Keratinocyte (primary cell): ENCODE results near the gene FAM199X. TPM values are rescaled to one million over a fixed set of nuclear protein-coding genes. Genes with fewer than 3 reads are reported as not detected.
"Not testable (repeated sequence)": the region's sequence is repeated elsewhere in the genome, so short reads cannot be mapped to it uniquely, and the experiment has no call there.

Experiments
- DNase-seq: peaks from one replicate; pipeline ENCODE4 v3.0.0-alpha.2; 2011; ENCODE audit warnings: low read depth, missing footprints, low spot score
- FAIRE-seq: peaks from 2 replicates; lab custom pipeline; 2011; peaks lifted over from hg19 to GRCh38; lab: Jason Lieb, UNC
- H2AFZ ChIP-seq: 2 replicates; pipeline ENCODE4 v1.6.0; 2012; ENCODE audit warnings: low read length, control low read depth, inconsistent platforms; ENCODE audit not compliant: control insufficient read depth
- H3K27ac ChIP-seq: 2 replicates; pipeline ENCODE4 v1.5.1; 2011; ENCODE audit warnings: low read length; ENCODE audit not compliant: control insufficient read depth, insufficient read depth
- H3K27me3 ChIP-seq: 3 replicates; pipeline ENCODE4 v1.6.0; 2011; ENCODE audit warnings: low read length; ENCODE audit not compliant: control insufficient read depth, insufficient read depth; ENCODE audit errors: extremely low read depth
- H3K36me3 ChIP-seq, 2 experiments: 2 replicates in 1 of 2; 3 replicates in 1 of 2; pipeline ENCODE4 v1.5.1; 2011; ENCODE audit warnings: low read length in 2 of 2, mild to moderate bottlenecking in 1 of 2; ENCODE audit not compliant: control insufficient read depth in 2 of 2, insufficient read depth in 2 of 2; ENCODE audit errors: extremely low read depth in 1 of 2
- H3K4me1 ChIP-seq: 3 replicates; pipeline ENCODE4 v1.5.1; 2011; ENCODE audit warnings: low read length; ENCODE audit not compliant: control insufficient read depth, insufficient read depth; ENCODE audit errors: extremely low read depth
- H3K4me2 ChIP-seq: 3 replicates; pipeline ENCODE4 v1.6.0; 2011; ENCODE audit warnings: low read depth, low read length; ENCODE audit not compliant: control insufficient read depth, insufficient read depth; ENCODE audit errors: extremely low read depth
- H3K4me3 ChIP-seq, 3 experiments: fragments of 200-600 bp in 1 of 3; sonication (generic) in 1 of 3; 2 replicates in 2 of 3; 3 replicates in 1 of 3; pipeline ENCODE4 v1.5.1; 2011 to 2016; ENCODE audit warnings: low read length in 3 of 3, mild to moderate bottlenecking in 3 of 3, control low read depth in 2 of 3, inconsistent platforms in 1 of 3, low read depth in 1 of 3, mixed read lengths in 1 of 3, mixed run types in 1 of 3, moderate library complexity in 1 of 3; ENCODE audit not compliant: control insufficient read depth in 2 of 3, insufficient read depth in 2 of 3; ENCODE audit errors: extremely low read depth in 1 of 3
- H3K79me2 ChIP-seq: 2 replicates; pipeline ENCODE4 v1.6.0; 2012; ENCODE audit warnings: low read length; ENCODE audit not compliant: control insufficient read depth, insufficient read depth
- H3K9ac ChIP-seq: 3 replicates; pipeline ENCODE4 v1.6.0; 2011; ENCODE audit warnings: low read length; ENCODE audit not compliant: control insufficient read depth, insufficient read depth; ENCODE audit errors: extremely low read depth
- H3K9me1 ChIP-seq: 3 replicates; pipeline ENCODE4 v1.6.0; 2011; ENCODE audit warnings: low read length; ENCODE audit not compliant: control insufficient read depth, insufficient read depth; ENCODE audit errors: extremely low read depth
- H3K9me3 ChIP-seq: 2 replicates; pipeline ENCODE4 v1.5.1; 2012; ENCODE audit warnings: low read depth, low read length; ENCODE audit not compliant: control insufficient read depth
- H4K20me1 ChIP-seq: 3 replicates; pipeline ENCODE4 v1.6.0; 2011; ENCODE audit warnings: low read length; ENCODE audit not compliant: control insufficient read depth, insufficient read depth; ENCODE audit errors: extremely low read depth
- EZH2 ChIP-seq: IDR thresholded peaks from one replicate; pipeline ENCODE4 v1.6.1; 2012; ENCODE audit warnings: inconsistent platforms, mild to moderate bottlenecking, low read length, moderate library complexity
- dilution Hi-C: fragments of 300-500 bp; cut with MboI; formaldehyde crosslinking; loops from one replicate; pipeline ENCODE4 v1.7.0; 2020; ENCODE audit warnings: low sequenced_read_pairs; ENCODE audit not compliant: extremely low pct_ligation_motif_present
- polyA plus RNA-seq, 5 experiments: library from polyadenylated mRNA; depleted of rRNA in 3 of 5; stranded (reverse) in 3 of 5; stranded (forward) in 1 of 5; unstranded in 1 of 5; fragments of >200 nt; gene quantifications; 1 replicate in 1 of 5; 2 replicates in 3 of 5; 3 replicates in 1 of 5; pipeline versions ENCODE4 v1.2.1 to v1.2.3, GENCODE V29; 2011 to 2012; ENCODE audit warnings: missing spikeins in 2 of 5, low read depth in 1 of 5, low replicate concordance in 1 of 5
- TF ChIP-seq, protein P1 (sequence below), 3 experiments: IDR thresholded peaks in 1 of 3; conservative IDR thresholded peaks in 1 of 3; optimal IDR thresholded peaks in 1 of 3; 2 replicates in 2 of 3; 3 replicates in 1 of 3; pipeline versions ENCODE3 to v1.5.1; 2011; ENCODE audit warnings: low read length in 3 of 3, mild to moderate bottlenecking in 3 of 3, moderate library complexity in 2 of 3, control low read depth in 1 of 3, inconsistent platforms in 1 of 3; ENCODE audit not compliant: insufficient read depth in 2 of 3; ENCODE audit errors: extremely low read depth in 1 of 3

FAM199X gene
- polyA plus RNA-seq, 1 donor (not counting 4 experiments of a cell fraction or from before 2014, with no cell fraction given) = 16.1 TPM

GRCh38 chrX:104205548-104205947, 39.3 kb downstream of the FAM199X start:
- Histone ChIP-seq H4K20me1 (no peaks in the 10 kb centered on the region), H2AFZ (no peak overlapping the region), H3K27me3 (no peaks in the 10 kb centered on the region), H3K4me3 (no peak overlapping the region), H3K4me1 (no peaks in the 10 kb centered on the region), H3K9me1 (no peaks in the 10 kb centered on the region), H3K4me2 (no peak overlapping the region), H3K79me2 (no peaks in the 10 kb centered on the region), H3K9ac (no peak overlapping the region), H3K27ac (no peak overlapping the region), H3K9me3 (no peaks in the 10 kb centered on the region), H3K36me3 (no peaks in the 10 kb centered on the region)
- DNase-seq (no peak), FAIRE-seq (no peak)
- TF ChIP-seq, protein P1, sequence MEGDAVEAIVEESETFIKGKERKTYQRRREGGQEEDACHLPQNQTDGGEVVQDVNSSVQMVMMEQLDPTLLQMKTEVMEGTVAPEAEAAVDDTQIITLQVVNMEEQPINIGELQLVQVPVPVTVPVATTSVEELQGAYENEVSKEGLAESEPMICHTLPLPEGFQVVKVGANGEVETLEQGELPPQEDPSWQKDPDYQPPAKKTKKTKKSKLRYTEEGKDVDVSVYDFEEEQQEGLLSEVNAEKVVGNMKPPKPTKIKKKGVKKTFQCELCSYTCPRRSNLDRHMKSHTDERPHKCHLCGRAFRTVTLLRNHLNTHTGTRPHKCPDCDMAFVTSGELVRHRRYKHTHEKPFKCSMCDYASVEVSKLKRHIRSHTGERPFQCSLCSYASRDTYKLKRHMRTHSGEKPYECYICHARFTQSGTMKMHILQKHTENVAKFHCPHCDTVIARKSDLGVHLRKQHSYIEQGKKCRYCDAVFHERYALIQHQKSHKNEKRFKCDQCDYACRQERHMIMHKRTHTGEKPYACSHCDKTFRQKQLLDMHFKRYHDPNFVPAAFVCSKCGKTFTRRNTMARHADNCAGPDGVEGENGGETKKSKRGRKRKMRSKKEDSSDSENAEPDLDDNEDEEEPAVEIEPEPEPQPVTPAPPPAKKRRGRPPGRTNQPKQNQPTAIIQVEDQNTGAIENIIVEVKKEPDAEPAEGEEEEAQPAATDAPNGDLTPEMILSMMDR (optimal IDR thresholded peaks at IDR 0.05 in 1 of 3, IDR thresholded peaks at IDR 0.05 in 1 of 3, conservative IDR thresholded peaks at IDR 0.05 in 1 of 3; ENCODE audit: extremely low read depth in 1 of 3, insufficient read depth in 2 of 3, low read length in 3 of 3) = no peak
- no peak for TF ChIP-seq EZH2
- dilution Hi-C loops = no loop called here

DNA sequence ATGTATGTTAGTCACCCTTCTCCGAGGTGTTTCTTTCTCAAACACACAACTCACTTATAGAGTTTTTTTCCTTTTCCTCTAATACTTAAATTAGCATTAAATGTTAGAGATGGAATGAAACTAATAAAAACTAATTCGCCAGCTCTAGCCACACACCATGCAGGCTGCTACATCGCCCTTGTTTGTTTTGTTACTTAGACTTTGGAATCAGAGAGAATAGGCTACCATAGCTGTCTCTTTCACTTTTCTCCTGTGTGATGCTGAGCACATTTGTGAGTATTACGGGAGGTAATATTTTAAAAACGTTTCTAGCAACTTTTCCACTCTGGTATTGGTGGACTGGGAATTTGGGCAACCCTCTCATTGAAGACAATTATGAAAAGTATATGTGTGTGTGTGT, 44.9 kb downstream of the FAM199X start:
- no peak for DNase-seq
- H3K79me2 ChIP-seq = no peaks in the 10 kb centered on the region

DNA sequence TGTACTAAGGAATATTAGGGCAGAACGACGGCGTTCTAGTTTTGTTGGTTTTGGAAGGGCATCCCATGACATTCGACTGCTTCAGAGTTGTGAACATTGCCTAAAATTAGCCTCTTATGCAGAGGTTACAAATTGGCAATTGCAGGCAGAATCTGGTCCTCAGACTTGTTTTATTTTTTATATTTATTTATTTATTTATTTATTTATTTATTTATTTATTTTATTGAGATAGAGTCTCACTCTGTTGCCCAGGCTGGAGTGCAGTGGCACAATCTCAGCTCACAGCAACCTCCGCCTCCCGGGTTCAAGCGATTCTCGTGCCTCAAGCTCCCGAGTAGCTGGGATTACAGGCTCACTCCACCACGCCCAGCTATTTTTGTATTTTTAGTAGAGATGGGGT, 63.8 kb downstream of the FAM199X start:
- dilution Hi-C loops, H4K20me1 ChIP-seq, H3K27me3 ChIP-seq, H3K4me3 ChIP-seq, H3K9me1 ChIP-seq, H3K36me3 ChIP-seq, H3K4me2 ChIP-seq, FAIRE-seq, DNase-seq, H2AFZ ChIP-seq, H3K79me2 ChIP-seq, H3K9me3 ChIP-seq, H3K27ac ChIP-seq, H3K4me1 ChIP-seq, H3K9ac ChIP-seq: not testable (repeated sequence)

More for the DNA sequence above, 44.9 kb downstream of the FAM199X start:
- Histone ChIP-seq H3K9ac (no peak overlapping the region), H2AFZ (no peak overlapping the region), H3K36me3 (no peaks in the 10 kb centered on the region), H3K27me3 (no peaks in the 10 kb centered on the region), H3K4me2 (no peak overlapping the region), H3K27ac (no peak overlapping the region), H4K20me1 (no peaks in the 10 kb centered on the region), H3K9me1 (no peaks in the 10 kb centered on the region), H3K4me1 (no peaks in the 10 kb centered on the region), H3K4me3 (no peak overlapping the region), H3K9me3 (no peaks in the 10 kb centered on the region)
- TF ChIP-seq, protein P1 (optimal IDR thresholded peaks at IDR 0.05 in 1 of 3, IDR thresholded peaks at IDR 0.05 in 1 of 3, conservative IDR thresholded peaks at IDR 0.05 in 1 of 3; ENCODE audit: extremely low read depth in 1 of 3, insufficient read depth in 2 of 3, low read length in 3 of 3) = no peak
- no peak for TF ChIP-seq EZH2
- no peak for FAIRE-seq
- dilution Hi-C loops = no loop called here
